HepG2 (cell line): ENCODE data around the gene KCNAB1. TPM values are rescaled to one million over a fixed set of nuclear protein-coding genes. Genes with fewer than 3 reads are reported as not detected.

Experiments
- ATAC-seq: fragments of 200-7000 bp; cut with Tn5 transposase; 3 replicates; pipeline ENCODE4 v1.9.1; 2020; ENCODE audit warnings: mild to moderate bottlenecking, moderate library complexity
- BruUV-seq: library from RNA; stranded (reverse); fragments of 400-500 nt; replicated peaks from 2 replicates; lab custom pipeline; 2021; lab: Mats Ljungman, UMichigan
- CTCF ChIA-PET: fragments of 300-600 bp; formaldehyde crosslinking; extraction: SDS; loops from one replicate; lab custom pipeline; 2021; ENCODE audit warnings: low total read pairs, inconsistent platforms, low intra/inter-chr PET ratio; lab: Yijun Ruan, JAX
- POLR2A ChIA-PET: fragments of 350-600 bp; sonication (Branson Sonifier 250); formaldehyde crosslinking; loops from one replicate; lab custom pipeline; 2020; ENCODE audit warnings: antibody characterized with exemption, inconsistent platforms; lab: Yijun Ruan, JAX
- DNase-seq: peaks from one replicate; pipeline ENCODE4 v3.0.0-alpha.2; 2015; ENCODE audit warnings: low spot score
- FAIRE-seq: peaks from 3 replicates; lab custom pipeline; 2011; peaks lifted over from hg19 to GRCh38; lab: Jason Lieb, UNC
- H2AFZ ChIP-seq: one replicate; pipeline ENCODE4 v1.6.1; 2011; ENCODE audit warnings: low read length, inconsistent platforms
- H3K27ac ChIP-seq: fragments of 300-600 bp; 3 replicates; pipeline ENCODE4 v1.8.0; 2011; ENCODE audit warnings: mixed run types, mild to moderate bottlenecking, mixed read lengths, low read length, inconsistent platforms; ENCODE audit not compliant: insufficient read depth; ENCODE audit errors: extremely low read length
- H3K27me3 ChIP-seq, 2 experiments: fragments of 200-600 bp in 1 of 2; 2 replicates in 1 of 2; 3 replicates in 1 of 2; pipeline versions ENCODE4 v1.6.0 to v1.8.0; 2011; ENCODE audit warnings: low read length in 2 of 2, mild to moderate bottlenecking in 2 of 2, moderate library complexity in 2 of 2, inconsistent platforms in 1 of 2; ENCODE audit not compliant: insufficient read depth in 2 of 2, control insufficient read depth in 1 of 2
- H3K36me3 ChIP-seq, 2 experiments: fragments of 200-600 bp in 1 of 2; replicated peaks in 1 of 2; 2 replicates in 1 of 2; 3 replicates in 1 of 2; pipeline versions ENCODE4 v1.5.1 to v1.8.0; 2011; ENCODE audit warnings: low read length in 2 of 2, inconsistent platforms in 1 of 2; ENCODE audit not compliant: insufficient read depth in 2 of 2, control insufficient read depth in 1 of 2
- H3K4me1 ChIP-seq: 2 replicates; pipeline ENCODE4 v1.5.1; 2012; ENCODE audit warnings: low read length, inconsistent platforms; ENCODE audit not compliant: insufficient read depth
- H3K4me2 ChIP-seq: 2 replicates; pipeline ENCODE4 v1.6.0; 2011; ENCODE audit warnings: low read depth, low read length, inconsistent platforms
- H3K4me3 ChIP-seq, 3 experiments: fragments of 200-600 bp in 1 of 3; sonication (generic), shearing (Covaris generic) in 1 of 3; replicated peaks in 1 of 3; 2 replicates each; pipeline ENCODE4 v1.5.1; 2011 to 2016; ENCODE audit warnings: low read length in 3 of 3, inconsistent platforms in 2 of 3, low read depth in 2 of 3, mild to moderate bottlenecking in 2 of 3, control low read depth in 1 of 3, mixed read lengths in 1 of 3; ENCODE audit not compliant: insufficient read depth in 1 of 3
- H3K79me2 ChIP-seq: one replicate; pipeline ENCODE4 v1.6.1; 2011; ENCODE audit warnings: low read length, inconsistent platforms; ENCODE audit not compliant: insufficient read depth
- H3K9ac ChIP-seq: 2 replicates; pipeline ENCODE4 v1.6.0; 2011; ENCODE audit warnings: mild to moderate bottlenecking, low read depth, low read length, inconsistent platforms; ENCODE audit not compliant: insufficient read depth
- H3K9me3 ChIP-seq: 2 replicates; pipeline ENCODE4 v1.5.1; 2012; ENCODE audit warnings: mild to moderate bottlenecking, low read length
- H4K20me1 ChIP-seq: 2 replicates; pipeline ENCODE4 v1.6.0; 2011; ENCODE audit warnings: inconsistent platforms, mild to moderate bottlenecking, low read length, moderate library complexity; ENCODE audit not compliant: insufficient read depth
- BCL3 ChIP-seq: sonication (generic); formaldehyde crosslinking; IDR thresholded peaks from 2 replicates; pipeline ENCODE4 v1.5.1; 2020; ENCODE audit warnings: mild to moderate bottlenecking, missing genetic modification reagents, moderate library complexity
- CTCF ChIP-seq: sonication (generic); formaldehyde crosslinking; IDR thresholded peaks from 2 replicates; pipeline ENCODE4 v1.5.0; 2020; ENCODE audit warnings: mild to moderate bottlenecking, missing genetic modification reagents, moderate library complexity
- FOXO1 ChIP-seq: sonication (generic); formaldehyde crosslinking; IDR thresholded peaks from 2 replicates; pipeline ENCODE4 v1.4.0; 2020; ENCODE audit warnings: missing genetic modification reagents
- MIXL1 ChIP-seq: IDR thresholded peaks from 2 replicates; pipeline ENCODE4 v1.6.1; 2016
- RAD21 ChIP-seq: fragments of 450-650 bp; formaldehyde crosslinking; IDR thresholded peaks from 2 replicates; pipeline ENCODE4 v1.5.0; 2020; ENCODE audit warnings: mild to moderate bottlenecking
- SMC3 ChIP-seq: IDR thresholded peaks from 2 replicates; pipeline ENCODE4 v1.6.1; 2011; ENCODE audit warnings: low read length, improper control_type of control experiment
- STAG1 ChIP-seq: sonication (generic); formaldehyde crosslinking; IDR thresholded peaks from 2 replicates; pipeline ENCODE4 v1.4.0; 2020; ENCODE audit warnings: missing genetic modification reagents
- ZBTB40 ChIP-seq, 2 experiments: fragments of 450-650 bp in 1 of 2; sonication (generic) in 1 of 2; formaldehyde crosslinking in 1 of 2; IDR thresholded peaks; 2 replicates each; pipeline versions ENCODE4 v1.6.1 to v1.8.0; 2016 to 2022; ENCODE audit warnings: antibody characterized with exemption in 1 of 2, mild to moderate bottlenecking in 1 of 2, missing genetic modification reagents in 1 of 2
- ZBTB44 ChIP-seq: sonication (generic); formaldehyde crosslinking; IDR thresholded peaks from 2 replicates; pipeline ENCODE4 v1.4.0; 2020; ENCODE audit warnings: missing genetic modification reagents
- WGBS: methylation state at CpG from one replicate; pipeline ENCODE4 v1.1.6; 2017; ENCODE audit warnings: low lambda C conversion rate; 5-methylcytosine and 5-hydroxymethylcytosine counted together
- in situ Hi-C: cut with HindIII; loops from 2 replicates; pipeline ENCODE4 v1.10.0; 2017; ENCODE audit warnings: low pct_unique_long_range_greater_than_20kb; ENCODE audit not compliant: extremely low pct_ligation_motif_present
- intact Hi-C: fragments of 100-400 bp; cut with micrococcal nuclease; formaldehyde crosslinking; loops from one replicate; pipeline ENCODE4 v1.10.0; 2022; ENCODE audit not compliant: unreplicated experiment
- polyA plus RNA-seq, 8 experiments: library from polyadenylated mRNA; depleted of rRNA in 3 of 8; stranded (reverse) in 7 of 8; unstranded in 1 of 8; fragments of >200 nt; fragmentation: Illumina TruSeq in 4 of 8; extraction: Trizol in 4 of 8; gene quantifications; 2 replicates each; pipeline versions ENCODE4 v1.2.1 to v1.2.3, GENCODE V29; 2011 to 2016; ENCODE audit warnings: low read depth in 4 of 8, missing spikeins in 1 of 8, mixed read lengths in 1 of 8; ENCODE audit not compliant: insufficient read depth in 1 of 8
- total RNA-seq, 5 experiments: library from RNA; depleted of rRNA; stranded (reverse); fragments of >200 nt; fragmentation: Illumina TruSeq; extraction: Trizol; gene quantifications; 2 replicates each; pipeline ENCODE4 v1.2.3, GENCODE V29; 2016; ENCODE audit warnings: low read depth in 1 of 5

The KCNAB1 gene
- total and polyA plus RNA-seq, 2 of the 13 experiments (the other 11 are each of a cell fraction or from before 2014, with no cell fraction given): not detected

GRCh38 chr3:156150434-156151066, 30.2 kb downstream of the KCNAB1 start:
- no peaks in the 10 kb centered on the region for H3K79me2 ChIP-seq
- H3K4me2 ChIP-seq: no peak overlapping the region
- ATAC-seq (peak; percentile 80), DNase-seq (peak; percentile 26), FAIRE-seq (peak; percentile 40)
- WGBS: under 1% methylated on average over 8 of the region's 8 CpGs
- no peaks in the 10 kb centered on the region for H3K36me3 ChIP-seq
- H4K20me1 ChIP-seq: no peaks in the 10 kb centered on the region
- POLR2A ChIA-PET: interaction anchor here (1.0 kb wide), 1 partner anchor 385 kb away, joined by 4 read pairs; no protein-coding TSS in a partner anchor
- in situ Hi-C loops (loop anchor here (5.0 to 25.0 kb wide), 3 partner anchors 227 to 984 kb away; no protein-coding TSS in a partner anchor), intact Hi-C loops (loop anchor here (1.0 to 10.0 kb wide), 8 partner anchors 155 to 987 kb away; partner anchors contain the start of gene TIPARP)
- CTCF ChIA-PET: interaction anchor here (0.9 to 3.9 kb wide), 6 partner anchors 155 to 1052 kb away, joined by 3 to 33 read pairs (median 4); no protein-coding TSS in a partner anchor
- H3K9me3 ChIP-seq: no peaks in the 10 kb centered on the region
- no peak overlapping the region for H2AFZ ChIP-seq
- BruUV-seq: no TSS peak
- no peak overlapping the region for H3K27ac ChIP-seq
- H3K27me3 ChIP-seq: no peaks in the 10 kb centered on the region
- peak overlapping the region in 1 of 3 experiments; percentile 5; a peak in 1 of 6 replicates for H3K4me3 ChIP-seq
- H3K4me1 ChIP-seq: no peaks in the 10 kb centered on the region
- H3K9ac ChIP-seq: no peak overlapping the region
- no peak for TF ChIP-seq FOXO1 (CRISPR knock-in tag)
- TF ChIP-seq CTCF (CRISPR knock-in tag): peak; percentile 78
- TF ChIP-seq ZBTB40 (IDR thresholded peaks at IDR 0.05): peak; percentile 70
- TF ChIP-seq ZBTB40 (CRISPR knock-in tag; IDR thresholded peaks at IDR 0.05): peak; percentile 75; the same call in 1 of the 2 replicates
- peak; percentile 68 for TF ChIP-seq RAD21 (CRISPR knock-in tag)
- no peak for TF ChIP-seq BCL3
- peak; percentile 40; the same call in 1 of the 2 replicates for TF ChIP-seq MIXL1 (CRISPR knock-in tag)
- TF ChIP-seq SMC3: peak; percentile 84
- peak; percentile 88 for TF ChIP-seq STAG1 (CRISPR knock-in tag)
- TF ChIP-seq ZBTB44 (CRISPR knock-in tag): no peak
